ENCODE measurements around the gene IGF1R.

The IGF1R gene

DNA sequence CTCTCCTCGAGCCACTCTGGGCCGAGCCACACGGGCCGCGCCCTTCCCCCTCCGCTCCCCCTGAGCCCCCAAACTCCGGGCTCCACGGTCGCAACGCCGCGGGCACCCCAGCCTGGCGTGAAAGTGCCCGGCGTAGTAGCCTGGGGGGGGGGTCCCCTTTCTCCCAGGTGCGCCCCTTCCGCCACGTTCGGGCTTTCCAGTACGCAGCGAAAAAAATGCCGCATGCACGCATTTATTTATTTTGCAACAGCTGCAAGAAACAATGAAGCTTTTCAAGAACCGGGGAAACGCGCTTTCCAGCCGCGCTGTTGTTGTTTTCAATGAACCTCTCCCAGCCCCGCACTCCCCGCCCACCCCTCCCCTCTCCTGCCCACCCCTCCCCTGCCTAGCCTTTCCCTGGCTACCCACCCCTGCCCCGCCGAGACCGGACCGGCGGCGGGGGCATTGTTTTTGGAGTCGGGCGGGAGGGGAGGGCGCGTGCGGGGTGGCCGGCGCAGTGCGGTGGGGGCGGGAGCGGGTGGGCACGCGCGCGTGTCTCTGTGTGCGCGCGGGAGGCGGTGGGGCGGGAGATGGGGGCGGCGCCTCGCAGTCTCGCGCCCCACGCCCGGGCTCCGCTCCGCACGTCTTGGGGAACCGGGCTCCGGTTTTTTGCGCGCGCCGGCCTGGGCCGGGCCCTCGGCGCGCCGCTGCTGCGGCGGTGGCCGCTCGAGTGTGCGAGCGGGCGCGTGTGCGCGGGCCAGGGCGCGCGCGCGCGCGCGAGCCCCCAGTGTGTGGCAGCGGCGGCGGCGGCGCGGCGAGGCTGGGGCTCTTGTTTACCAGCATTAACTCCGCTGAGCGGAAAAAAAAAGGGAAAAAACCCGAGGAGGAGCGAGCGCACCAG, at the start of gene IGF1R:
Gene IGF1R (plus strand): TSS at position 766 of the 880 bp plus-strand sequence. CDS start 1,043 bp downstream, outside the sequence.
- H2AFZ ChIP-seq (ENCODE audit: low read length, unreplicated experiment): peak within 1 kb of the TSS; percentile 63
- H3K36me3 ChIP-seq (ENCODE audit: insufficient read depth, low read length): no peaks in the 10 kb centered on the region

DNA sequence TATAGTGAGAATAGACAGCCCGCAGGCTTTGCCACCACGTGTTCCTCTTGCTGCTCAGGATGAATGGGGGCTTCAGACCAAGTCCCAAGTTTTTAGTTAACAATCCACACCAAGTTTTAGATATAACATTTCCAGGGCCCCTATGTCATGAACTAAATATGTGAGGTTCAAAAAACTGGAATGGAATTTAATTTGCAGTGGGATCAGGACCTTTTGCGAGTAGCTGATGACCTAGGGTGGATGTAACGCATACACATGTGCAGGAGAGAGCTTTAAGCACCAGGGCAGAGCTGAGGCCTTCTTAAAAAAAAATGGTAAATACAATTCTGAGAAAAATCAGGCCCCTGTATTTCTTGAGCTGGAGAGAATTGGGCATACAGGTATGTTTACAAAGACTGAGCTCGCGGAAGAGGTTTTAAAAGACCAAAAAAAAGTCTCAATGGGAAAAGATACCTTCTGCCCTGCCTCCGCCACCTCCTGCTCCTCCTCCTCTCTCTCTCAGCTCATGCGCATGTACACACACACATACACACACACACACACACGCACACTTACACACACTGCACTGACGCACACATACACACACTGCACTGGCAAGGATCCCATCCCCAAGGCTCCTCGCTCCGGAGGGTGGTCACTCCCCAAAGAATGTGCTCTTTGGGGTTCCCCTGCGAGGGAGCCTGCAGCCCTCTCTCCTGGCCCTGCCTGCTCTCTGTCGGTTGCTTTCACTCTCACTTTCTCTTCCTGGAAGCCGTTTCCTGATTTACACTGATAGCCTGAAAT, 48.2 kb upstream of the IGF1R start:
- H3K36me3 ChIP-seq (ENCODE audit: insufficient read depth, low read length): no peaks in the 10 kb centered on the region
- H3K4me3 ChIP-seq (ENCODE audit: low read depth, low read length): peak overlapping the region; percentile 80
- H3K27me3 ChIP-seq (ENCODE audit: insufficient read depth, low read length): peaks cover 23% of the 10 kb centered on the region
- H3K4me1 ChIP-seq (ENCODE audit: control insufficient read depth, insufficient read depth, low read length, unreplicated experiment): peaks cover 4% of the 10 kb centered on the region
- no peak overlapping the region for H3K27ac ChIP-seq (ENCODE audit: low read depth, low read length)
- no peaks in the 10 kb centered on the region for H3K79me2 ChIP-seq (ENCODE audit: control insufficient read depth, insufficient read depth, low read length, unreplicated experiment)
- H2AFZ ChIP-seq (ENCODE audit: low read length, unreplicated experiment): peak overlapping the region; percentile 99

More for the DNA sequence above, at the start of gene IGF1R:
- Histone ChIP-seq H3K4me3 (ENCODE audit: low read depth, low read length) (peak within 1 kb of the TSS; percentile 86), H3K27me3 (ENCODE audit: insufficient read depth, low read length) (peaks cover 38% of the 10 kb centered on the region), H3K4me1 (ENCODE audit: control insufficient read depth, insufficient read depth, low read length, unreplicated experiment) (peaks cover 14% of the 10 kb centered on the region), H3K27ac (ENCODE audit: low read depth, low read length) (peak within 1 kb of the TSS; percentile 75), H3K79me2 (ENCODE audit: control insufficient read depth, insufficient read depth, low read length, unreplicated experiment) (peaks cover 41% of the 10 kb centered on the region)

DNA sequence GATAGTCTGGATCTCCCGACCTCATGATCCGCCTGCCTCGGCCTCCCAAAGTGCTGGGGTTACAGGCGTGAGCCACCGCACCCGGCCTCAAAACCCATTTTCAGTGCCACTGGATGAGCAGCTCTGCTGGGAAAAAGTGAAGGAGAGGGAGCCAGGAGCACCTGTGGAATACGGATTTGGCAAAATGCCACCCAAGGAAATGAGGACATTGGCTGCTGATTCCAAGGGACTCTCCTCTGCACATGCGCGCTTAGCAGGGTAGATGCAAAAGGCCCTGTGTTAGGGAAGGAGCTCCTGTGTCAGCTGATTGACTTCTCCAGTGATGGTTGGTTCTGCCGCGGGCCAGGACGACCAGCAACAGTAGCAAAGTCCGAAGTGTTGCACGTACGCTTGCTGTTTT, 43.4 kb upstream of the IGF1R start:
- Histone ChIP-seq H3K79me2 (ENCODE audit: control insufficient read depth, insufficient read depth, low read length, unreplicated experiment) (no peaks in the 10 kb centered on the region), H3K36me3 (ENCODE audit: insufficient read depth, low read length) (no peaks in the 10 kb centered on the region), H3K4me1 (ENCODE audit: control insufficient read depth, insufficient read depth, low read length, unreplicated experiment) (peaks cover 5% of the 10 kb centered on the region), H3K27ac (ENCODE audit: low read depth, low read length) (no peak overlapping the region), H3K4me3 (ENCODE audit: low read depth, low read length) (no peak overlapping the region), H2AFZ (ENCODE audit: low read length, unreplicated experiment) (no peak overlapping the region), H3K27me3 (ENCODE audit: insufficient read depth, low read length) (peaks cover 12% of the 10 kb centered on the region)

DNA sequence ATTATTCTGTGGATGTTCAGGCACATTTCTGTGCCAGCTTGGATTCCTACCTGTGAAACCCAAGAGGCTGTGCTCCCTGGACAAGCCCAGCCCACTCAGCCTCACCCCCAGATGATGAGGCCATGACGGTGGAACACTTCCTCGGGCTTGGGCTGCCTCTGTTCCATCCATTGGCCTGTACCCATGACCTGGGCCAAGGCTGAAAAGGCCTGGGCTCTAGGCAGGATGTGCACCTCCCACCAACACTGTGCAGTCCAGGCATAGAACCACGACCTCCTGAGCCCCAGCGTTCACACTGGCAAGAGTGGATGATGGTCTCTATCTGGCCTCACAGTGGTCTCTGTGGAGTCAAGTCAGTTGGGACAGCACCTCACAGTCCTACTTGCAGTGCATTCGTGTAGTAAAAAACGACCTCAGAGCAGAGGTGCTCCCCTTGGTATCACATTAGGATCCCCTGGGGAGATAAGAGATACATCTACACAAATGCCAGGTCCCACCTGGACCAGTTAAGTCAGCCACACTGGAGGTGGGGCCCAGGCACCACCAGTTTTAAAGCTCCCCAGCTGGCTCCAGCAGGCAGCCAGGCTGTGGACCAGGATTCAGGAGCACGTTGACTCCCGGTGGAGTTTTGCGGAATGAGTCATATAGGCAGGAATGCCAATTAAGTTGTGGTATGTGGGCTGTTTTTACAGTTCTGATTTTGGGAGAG, 39.0 kb upstream of the IGF1R start:
- Histone ChIP-seq H3K4me1 (ENCODE audit: control insufficient read depth, insufficient read depth, low read length, unreplicated experiment) (peaks cover 4% of the 10 kb centered on the region), H3K27me3 (ENCODE audit: insufficient read depth, low read length) (peaks cover 22% of the 10 kb centered on the region), H3K79me2 (ENCODE audit: control insufficient read depth, insufficient read depth, low read length, unreplicated experiment) (no peaks in the 10 kb centered on the region), H2AFZ (ENCODE audit: low read length, unreplicated experiment) (no peak overlapping the region), H3K36me3 (ENCODE audit: insufficient read depth, low read length) (no peaks in the 10 kb centered on the region), H3K4me3 (ENCODE audit: low read depth, low read length) (no peak overlapping the region), H3K27ac (ENCODE audit: low read depth, low read length) (no peak overlapping the region)

DNA sequence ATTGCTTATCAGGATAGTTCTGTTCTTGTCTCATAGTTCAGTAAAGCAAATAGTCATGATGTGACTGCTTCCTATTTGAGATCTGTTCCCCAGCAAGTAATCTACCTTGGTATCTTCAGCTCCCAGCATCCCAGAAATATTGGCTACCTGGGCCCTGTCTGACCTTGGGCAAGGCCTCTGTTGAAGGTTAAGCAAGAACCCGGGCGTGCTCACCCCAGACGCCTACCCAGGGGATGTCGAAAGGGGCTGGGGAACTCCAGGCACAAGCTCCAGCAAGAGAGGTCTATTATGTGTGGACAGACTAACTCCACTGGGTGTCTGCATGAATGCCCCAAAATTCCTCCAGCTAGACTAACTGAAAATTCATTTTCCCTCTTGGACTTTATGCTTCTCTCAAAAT, 37.3 kb upstream of the IGF1R start:
- Histone ChIP-seq H3K27ac (ENCODE audit: low read depth, low read length) (no peak overlapping the region), H3K36me3 (ENCODE audit: insufficient read depth, low read length) (no peaks in the 10 kb centered on the region), H3K79me2 (ENCODE audit: control insufficient read depth, insufficient read depth, low read length, unreplicated experiment) (no peaks in the 10 kb centered on the region), H3K4me3 (ENCODE audit: low read depth, low read length) (no peak overlapping the region), H3K4me1 (ENCODE audit: control insufficient read depth, insufficient read depth, low read length, unreplicated experiment) (peaks cover 4% of the 10 kb centered on the region), H3K27me3 (ENCODE audit: insufficient read depth, low read length) (peaks cover 23% of the 10 kb centered on the region), H2AFZ (ENCODE audit: low read length, unreplicated experiment) (no peak overlapping the region)

DNA sequence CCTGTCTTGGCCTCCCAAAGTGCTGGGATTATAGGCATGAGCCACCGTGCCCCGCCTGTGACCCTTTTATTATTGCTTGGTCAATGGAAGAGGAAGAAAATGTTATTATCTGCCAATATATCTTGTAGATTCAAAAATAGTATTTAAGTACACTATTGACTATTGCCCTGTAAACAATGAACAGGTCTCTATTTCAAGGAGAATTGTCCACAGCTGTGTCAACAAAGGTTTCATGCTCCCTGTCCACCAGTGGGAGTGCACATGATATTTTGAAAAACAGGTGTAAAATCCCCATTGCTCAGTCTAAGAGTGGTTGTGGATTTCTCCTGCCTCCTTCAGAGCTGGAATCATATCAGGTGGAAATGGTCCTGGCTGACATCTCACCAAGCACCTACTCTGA, 36.5 kb upstream of the IGF1R start:
- Histone ChIP-seq H3K27ac (ENCODE audit: low read depth, low read length) (no peak overlapping the region), H3K79me2 (ENCODE audit: control insufficient read depth, insufficient read depth, low read length, unreplicated experiment) (no peaks in the 10 kb centered on the region), H3K36me3 (ENCODE audit: insufficient read depth, low read length) (no peaks in the 10 kb centered on the region)

DNA sequence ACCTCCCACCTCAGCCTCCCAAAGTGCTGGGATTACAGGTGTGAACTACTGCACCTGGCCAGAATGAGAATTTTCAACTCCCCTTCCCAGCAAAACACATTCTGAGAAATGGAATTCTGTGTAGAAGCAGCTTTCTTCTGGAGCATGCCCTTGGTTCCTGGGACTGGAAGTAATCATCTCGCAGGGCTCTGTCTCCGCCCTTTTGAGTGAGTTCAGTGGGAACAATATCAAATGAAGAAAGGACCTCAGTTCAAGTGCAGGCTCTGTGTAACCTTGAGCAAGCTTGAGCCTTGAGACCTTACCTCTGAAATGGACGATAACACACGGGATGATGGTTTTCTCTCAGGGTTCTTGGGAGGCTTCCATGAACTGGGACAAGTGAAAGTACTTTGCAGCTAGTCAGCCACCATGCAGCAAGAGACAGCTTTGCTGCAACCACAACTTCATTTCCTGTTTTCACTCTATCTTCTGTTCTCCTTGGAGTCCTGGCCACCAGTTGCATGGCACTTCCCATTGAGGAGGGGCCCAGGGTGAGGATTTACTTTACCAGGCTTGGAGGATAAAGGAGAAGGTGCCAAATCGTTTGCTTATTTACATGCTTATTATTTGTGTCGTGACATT, 35.7 kb upstream of the IGF1R start:
- no peaks in the 10 kb centered on the region for H3K36me3 ChIP-seq (ENCODE audit: insufficient read depth, low read length)
- peaks cover 29% of the 10 kb centered on the region; the same call in 1 of the 2 replicates for H3K27me3 ChIP-seq (ENCODE audit: insufficient read depth, low read length)
- no peak overlapping the region for H2AFZ ChIP-seq (ENCODE audit: low read length, unreplicated experiment)
- peaks cover 4% of the 10 kb centered on the region for H3K4me1 ChIP-seq (ENCODE audit: control insufficient read depth, insufficient read depth, low read length, unreplicated experiment)
- no peak overlapping the region for H3K27ac ChIP-seq (ENCODE audit: low read depth, low read length)
- H3K79me2 ChIP-seq (ENCODE audit: control insufficient read depth, insufficient read depth, low read length, unreplicated experiment): no peaks in the 10 kb centered on the region
- no peak overlapping the region for H3K4me3 ChIP-seq (ENCODE audit: low read depth, low read length)

More for the DNA sequence above, 36.5 kb upstream of the IGF1R start:
- H3K4me3 ChIP-seq (ENCODE audit: low read depth, low read length): no peak overlapping the region
- peaks cover 4% of the 10 kb centered on the region for H3K4me1 ChIP-seq (ENCODE audit: control insufficient read depth, insufficient read depth, low read length, unreplicated experiment)
- H3K27me3 ChIP-seq (ENCODE audit: insufficient read depth, low read length): peaks cover 23% of the 10 kb centered on the region; the same call in 1 of the 2 replicates
- H2AFZ ChIP-seq (ENCODE audit: low read length, unreplicated experiment): no peak overlapping the region

DNA sequence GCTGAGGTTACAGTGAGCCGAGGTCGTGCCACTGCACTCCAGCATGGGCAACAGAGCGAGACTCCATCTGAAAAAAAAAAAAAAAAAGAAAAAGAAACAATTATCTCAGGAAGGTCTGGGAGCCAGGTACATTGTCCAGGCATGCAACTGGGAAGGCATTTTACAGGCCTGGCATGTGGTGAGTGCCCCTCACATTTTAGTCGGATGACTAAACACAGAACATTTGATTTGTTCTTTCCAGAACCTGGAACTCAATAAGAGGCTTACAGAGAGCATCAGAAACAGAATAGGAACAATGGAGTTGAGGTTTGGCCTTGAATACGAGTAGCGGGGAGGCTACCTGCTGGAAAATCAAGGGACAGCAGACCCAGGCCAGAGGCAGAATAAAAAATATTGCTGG, 33.7 kb upstream of the IGF1R start:
- H2AFZ ChIP-seq (ENCODE audit: low read length, unreplicated experiment): no peak overlapping the region
- H3K4me3 ChIP-seq (ENCODE audit: low read depth, low read length): no peak overlapping the region
- H3K4me1 ChIP-seq (ENCODE audit: control insufficient read depth, insufficient read depth, low read length, unreplicated experiment): peaks cover 2% of the 10 kb centered on the region
- H3K27me3 ChIP-seq (ENCODE audit: insufficient read depth, low read length): peaks cover 41% of the 10 kb centered on the region
- H3K27ac ChIP-seq (ENCODE audit: low read depth, low read length): no peak overlapping the region
- H3K79me2 ChIP-seq (ENCODE audit: control insufficient read depth, insufficient read depth, low read length, unreplicated experiment): no peaks in the 10 kb centered on the region
- no peaks in the 10 kb centered on the region for H3K36me3 ChIP-seq (ENCODE audit: insufficient read depth, low read length)

DNA sequence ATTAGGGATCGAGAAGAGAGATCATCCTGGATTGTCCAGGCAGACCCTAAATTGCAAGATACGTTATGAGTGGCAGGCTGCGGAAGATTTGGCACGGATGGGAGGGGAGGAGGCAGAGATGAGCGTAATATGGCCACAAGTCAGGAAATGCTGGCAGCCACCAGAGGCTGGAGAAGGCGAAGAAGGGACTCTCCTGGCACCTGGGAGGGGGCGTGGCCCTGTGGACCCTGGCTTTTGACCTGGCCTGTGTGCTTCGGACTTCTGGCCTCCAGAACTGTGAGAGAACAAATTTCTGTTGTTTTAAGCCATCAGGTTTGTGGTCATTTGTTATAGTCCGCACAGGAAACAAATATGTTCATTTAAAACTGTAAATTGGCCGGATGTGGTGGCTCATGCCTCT, 31.9 kb upstream of the IGF1R start:
- peaks cover 58% of the 10 kb centered on the region for H3K27me3 ChIP-seq (ENCODE audit: insufficient read depth, low read length)
- H3K27ac ChIP-seq (ENCODE audit: low read depth, low read length): no peak overlapping the region

More for the DNA sequence above, 31.9 kb upstream of the IGF1R start:
- no peaks in the 10 kb centered on the region for H3K79me2 ChIP-seq (ENCODE audit: control insufficient read depth, insufficient read depth, low read length, unreplicated experiment)
- H3K4me3 ChIP-seq (ENCODE audit: low read depth, low read length): no peak overlapping the region
- H2AFZ ChIP-seq (ENCODE audit: low read length, unreplicated experiment): no peak overlapping the region
- no peaks in the 10 kb centered on the region for H3K4me1 ChIP-seq (ENCODE audit: control insufficient read depth, insufficient read depth, low read length, unreplicated experiment)
- H3K36me3 ChIP-seq (ENCODE audit: insufficient read depth, low read length): no peaks in the 10 kb centered on the region
